BE2C (cell line): Measurements from ENCODE around the gene SPRED2.

ENCODE experiments used
- DNase-seq: peaks from one replicate; pipeline ENCODE4 v3.0.0-alpha.2; 2020
- H3K27me3 ChIP-seq: fragments of 250-450 bp; sonication (Bioruptor Pico); 2 replicates; pipeline ENCODE4 v1.5.1; 2020; ENCODE audit warnings: mild to moderate bottlenecking
- H3K36me3 ChIP-seq: fragments of 250-450 bp; sonication (Bioruptor Pico); 2 replicates; pipeline ENCODE4 v1.5.1; 2020; ENCODE audit warnings: mild to moderate bottlenecking
- H3K4me1 ChIP-seq: fragments of 250-450 bp; sonication (Bioruptor Pico); 2 replicates; pipeline ENCODE4 v1.5.1; 2020
- H3K4me3 ChIP-seq: 2 replicates; pipeline ENCODE4 v1.5.1; 2011; ENCODE audit warnings: low read depth, low read length
- H3K9me3 ChIP-seq: fragments of 250-450 bp; sonication (Bioruptor Pico); 2 replicates; pipeline ENCODE4 v1.5.1; 2020
- TF ChIP-seq, protein P1 (sequence below): IDR thresholded peaks from 2 replicates; pipeline ENCODE4 v1.5.1; 2012; ENCODE audit warnings: mild to moderate bottlenecking, low read depth, low read length

SPRED2 gene

GRCh38 chr2:65476778-65477177 lies 44.4 kb upstream of the SPRED2 start:
- TF ChIP-seq, protein P1, sequence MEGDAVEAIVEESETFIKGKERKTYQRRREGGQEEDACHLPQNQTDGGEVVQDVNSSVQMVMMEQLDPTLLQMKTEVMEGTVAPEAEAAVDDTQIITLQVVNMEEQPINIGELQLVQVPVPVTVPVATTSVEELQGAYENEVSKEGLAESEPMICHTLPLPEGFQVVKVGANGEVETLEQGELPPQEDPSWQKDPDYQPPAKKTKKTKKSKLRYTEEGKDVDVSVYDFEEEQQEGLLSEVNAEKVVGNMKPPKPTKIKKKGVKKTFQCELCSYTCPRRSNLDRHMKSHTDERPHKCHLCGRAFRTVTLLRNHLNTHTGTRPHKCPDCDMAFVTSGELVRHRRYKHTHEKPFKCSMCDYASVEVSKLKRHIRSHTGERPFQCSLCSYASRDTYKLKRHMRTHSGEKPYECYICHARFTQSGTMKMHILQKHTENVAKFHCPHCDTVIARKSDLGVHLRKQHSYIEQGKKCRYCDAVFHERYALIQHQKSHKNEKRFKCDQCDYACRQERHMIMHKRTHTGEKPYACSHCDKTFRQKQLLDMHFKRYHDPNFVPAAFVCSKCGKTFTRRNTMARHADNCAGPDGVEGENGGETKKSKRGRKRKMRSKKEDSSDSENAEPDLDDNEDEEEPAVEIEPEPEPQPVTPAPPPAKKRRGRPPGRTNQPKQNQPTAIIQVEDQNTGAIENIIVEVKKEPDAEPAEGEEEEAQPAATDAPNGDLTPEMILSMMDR, result no peak
- Histone ChIP-seq H3K36me3 (no peaks in the 10 kb centered on the region), H3K4me1 (no peaks in the 10 kb centered on the region), H3K4me3 (no peak overlapping the region), H3K9me3 (no peaks in the 10 kb centered on the region), H3K27me3 (no peaks in the 10 kb centered on the region)
- no peak for DNase-seq

- no peak for DNase-seq
- Histone ChIP-seq H3K36me3 (no peaks in the 10 kb centered on the region), H3K4me1 (no peaks in the 10 kb centered on the region), H3K27me3 (no peaks in the 10 kb centered on the region), H3K9me3 (no peaks in the 10 kb centered on the region), H3K4me3 (no peak overlapping the region)
- TF ChIP-seq, protein P1, result no peak
These were observed 42.6 kb upstream of the SPRED2 start for GRCh38 chr2:65475000-65475399.

- TF ChIP-seq, protein P1, result no peak
- Histone ChIP-seq H3K4me1 (0 out of 2 replicates have a peak, but pooled peaks cover 4% of the 10 kb centered on the region), H3K36me3 (no peaks in the 10 kb centered on the region), H3K27me3 (no peaks in the 10 kb centered on the region), H3K4me3 (no peak overlapping the region), H3K9me3 (no peaks in the 10 kb centered on the region)
- no peak for DNase-seq
These were observed 40.6 kb upstream of the SPRED2 start for GRCh38 chr2:65473045-65473444.

GRCh38 chr2:65471409-65471808 lies 39.0 kb upstream of the SPRED2 start:
- no peaks in the 10 kb centered on the region for H3K36me3 ChIP-seq

DNA sequence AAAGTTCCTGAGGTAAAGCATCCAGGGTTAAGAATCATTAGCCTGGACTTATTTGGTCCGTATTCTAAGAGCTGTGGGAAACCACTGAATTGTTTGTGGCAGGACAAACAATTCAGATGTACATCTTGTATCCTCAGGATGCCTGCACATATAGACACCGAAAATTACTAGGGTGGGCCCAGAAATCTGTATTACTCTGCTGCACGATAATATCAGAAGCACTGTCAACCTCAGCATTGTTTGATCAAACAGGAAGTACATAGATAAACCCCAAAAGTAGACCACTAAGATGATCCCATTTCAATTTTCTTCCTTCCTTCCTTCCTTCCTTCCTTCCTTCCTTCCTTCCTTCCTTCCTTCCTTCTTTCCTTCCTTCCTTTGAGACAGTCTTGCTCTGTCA lies 34.2 kb upstream of the SPRED2 start:
- H3K9me3 ChIP-seq, result no peaks in the 10 kb centered on the region
- no peaks in the 10 kb centered on the region for H3K27me3 ChIP-seq
- H3K36me3 ChIP-seq, result no peaks in the 10 kb centered on the region
- H3K4me1 ChIP-seq, result 0 out of 2 replicates have a peak, but pooled peaks cover 4% of the 10 kb centered on the region
- no peak for DNase-seq
- TF ChIP-seq, protein P1, result no peak
- no peak overlapping the region for H3K4me3 ChIP-seq

More at GRCh38 chr2:65471409-65471808, 39.0 kb upstream of the SPRED2 start:
- Histone ChIP-seq H3K27me3 (no peaks in the 10 kb centered on the region), H3K9me3 (no peaks in the 10 kb centered on the region), H3K4me1 (0 out of 2 replicates have a peak, but pooled peaks cover 4% of the 10 kb centered on the region), H3K4me3 (no peak overlapping the region)
- no peak for DNase-seq
- TF ChIP-seq, protein P1, result no peak

GRCh38 chr2:65465857-65466256 lies 33.5 kb upstream of the SPRED2 start:
- DNase-seq, result no peak
- Histone ChIP-seq H3K4me3 (no peak overlapping the region), H3K27me3 (no peaks in the 10 kb centered on the region), H3K4me1 (0 out of 2 replicates have a peak, but pooled peaks cover 4% of the 10 kb centered on the region), H3K36me3 (no peaks in the 10 kb centered on the region), H3K9me3 (no peaks in the 10 kb centered on the region)
- TF ChIP-seq, protein P1, result no peak
